ENCODE measurements around the gene TOMM5.

TOMM5 gene

GRCh38 chr9:37592108-37592951, at the start of gene TOMM5:
Gene TOMM5, minus strand, starts transcription at chr9:37592597. Its CDS starts 65 bp downstream, at chr9:37592532.
- in situ Hi-C loops (cut with HindIII; ENCODE audit: low sequenced_read_pairs): no loop called here

GRCh38 chr9:37641331-37641730, 48.9 kb upstream of the TOMM5 start:
- in situ Hi-C loops (cut with HindIII; ENCODE audit: low sequenced_read_pairs): no loop called here

GRCh38 chr9:37640246-37640645, 47.8 kb upstream of the TOMM5 start:
- in situ Hi-C loops (cut with HindIII; ENCODE audit: low sequenced_read_pairs): no loop called here

- in situ Hi-C loops (cut with HindIII; ENCODE audit: low sequenced_read_pairs): no loop called here
These were observed 47.4 kb upstream of the TOMM5 start for GRCh38 chr9:37639841-37640240.

GRCh38 chr9:37639109-37639762, 46.8 kb upstream of the TOMM5 start:
- in situ Hi-C loops (cut with HindIII; ENCODE audit: low sequenced_read_pairs): no loop called here

- in situ Hi-C loops (cut with HindIII; ENCODE audit: low sequenced_read_pairs): no loop called here
These were observed 44.4 kb upstream of the TOMM5 start for GRCh38 chr9:37636511-37637448.

GRCh38 chr9:37635808-37636207, 43.4 kb upstream of the TOMM5 start:
- in situ Hi-C loops (cut with HindIII; ENCODE audit: low sequenced_read_pairs): no loop called here

- in situ Hi-C loops (cut with HindIII; ENCODE audit: low sequenced_read_pairs): no loop called here
These were observed 40.1 kb upstream of the TOMM5 start for GRCh38 chr9:37632479-37632878.

GRCh38 chr9:37626708-37627292, 34.4 kb upstream of the TOMM5 start:
- in situ Hi-C loops (cut with HindIII; ENCODE audit: low sequenced_read_pairs): no loop called here

GRCh38 chr9:37625758-37626147, 33.4 kb upstream of the TOMM5 start:
- in situ Hi-C loops (cut with HindIII; ENCODE audit: low sequenced_read_pairs): no loop called here

- in situ Hi-C loops (cut with HindIII; ENCODE audit: low sequenced_read_pairs): no loop called here
These were observed 32.8 kb upstream of the TOMM5 start for GRCh38 chr9:37625036-37625757.

GRCh38 chr9:37624073-37624472, 31.7 kb upstream of the TOMM5 start:
- in situ Hi-C loops (cut with HindIII; ENCODE audit: low sequenced_read_pairs): loop anchor here (5.0 kb wide), 1 partner anchor 47 kb away; the partner anchor contains the start of gene FBXO10

- in situ Hi-C loops (cut with HindIII; ENCODE audit: low sequenced_read_pairs): loop anchor here (5.0 kb wide), 1 partner anchor 46 kb away; the partner anchor contains the start of gene FBXO10
These were observed 30.9 kb upstream of the TOMM5 start for GRCh38 chr9:37623267-37623666.

GRCh38 chr9:37622462-37622861, 30.1 kb upstream of the TOMM5 start:
- in situ Hi-C loops (cut with HindIII; ENCODE audit: low sequenced_read_pairs): loop anchor here (5.0 kb wide), 1 partner anchor 45 kb away; the partner anchor contains the start of gene FBXO10

- in situ Hi-C loops (cut with HindIII; ENCODE audit: low sequenced_read_pairs): loop anchor here (5.0 kb wide), 1 partner anchor 44 kb away; the partner anchor contains the start of gene FBXO10
These were observed 29.1 kb upstream of the TOMM5 start for GRCh38 chr9:37621273-37622121.

GRCh38 chr9:37620396-37620795, 28.0 kb upstream of the TOMM5 start:
- in situ Hi-C loops (cut with HindIII; ENCODE audit: low sequenced_read_pairs): loop anchor here (5.0 kb wide), 1 partner anchor 43 kb away; the partner anchor contains the start of gene FBXO10

GRCh38 chr9:37619806-37620205, 27.4 kb upstream of the TOMM5 start:
- in situ Hi-C loops (cut with HindIII; ENCODE audit: low sequenced_read_pairs): loop anchor here (5.0 kb wide), 1 partner anchor 43 kb away; the partner anchor contains the start of gene FBXO10

GRCh38 chr9:37618817-37619216, 26.4 kb upstream of the TOMM5 start:
- in situ Hi-C loops (cut with HindIII; ENCODE audit: low sequenced_read_pairs): no loop called here

GRCh38 chr9:37617832-37618231, 25.4 kb upstream of the TOMM5 start:
- in situ Hi-C loops (cut with HindIII; ENCODE audit: low sequenced_read_pairs): no loop called here

Measured in endothelial cell of hepatic sinusoid (primary cell).